ENCODE data around the gene EXTL2.
"Not testable (repeated sequence)": the region's sequence is repeated elsewhere in the genome, so short reads cannot be mapped to it uniquely, and the experiment has no call there.

GRCh38 chr1:100855116-100855515, 39.5 kb downstream of the EXTL2 start:
- TF ChIP-seq, protein P1, sequence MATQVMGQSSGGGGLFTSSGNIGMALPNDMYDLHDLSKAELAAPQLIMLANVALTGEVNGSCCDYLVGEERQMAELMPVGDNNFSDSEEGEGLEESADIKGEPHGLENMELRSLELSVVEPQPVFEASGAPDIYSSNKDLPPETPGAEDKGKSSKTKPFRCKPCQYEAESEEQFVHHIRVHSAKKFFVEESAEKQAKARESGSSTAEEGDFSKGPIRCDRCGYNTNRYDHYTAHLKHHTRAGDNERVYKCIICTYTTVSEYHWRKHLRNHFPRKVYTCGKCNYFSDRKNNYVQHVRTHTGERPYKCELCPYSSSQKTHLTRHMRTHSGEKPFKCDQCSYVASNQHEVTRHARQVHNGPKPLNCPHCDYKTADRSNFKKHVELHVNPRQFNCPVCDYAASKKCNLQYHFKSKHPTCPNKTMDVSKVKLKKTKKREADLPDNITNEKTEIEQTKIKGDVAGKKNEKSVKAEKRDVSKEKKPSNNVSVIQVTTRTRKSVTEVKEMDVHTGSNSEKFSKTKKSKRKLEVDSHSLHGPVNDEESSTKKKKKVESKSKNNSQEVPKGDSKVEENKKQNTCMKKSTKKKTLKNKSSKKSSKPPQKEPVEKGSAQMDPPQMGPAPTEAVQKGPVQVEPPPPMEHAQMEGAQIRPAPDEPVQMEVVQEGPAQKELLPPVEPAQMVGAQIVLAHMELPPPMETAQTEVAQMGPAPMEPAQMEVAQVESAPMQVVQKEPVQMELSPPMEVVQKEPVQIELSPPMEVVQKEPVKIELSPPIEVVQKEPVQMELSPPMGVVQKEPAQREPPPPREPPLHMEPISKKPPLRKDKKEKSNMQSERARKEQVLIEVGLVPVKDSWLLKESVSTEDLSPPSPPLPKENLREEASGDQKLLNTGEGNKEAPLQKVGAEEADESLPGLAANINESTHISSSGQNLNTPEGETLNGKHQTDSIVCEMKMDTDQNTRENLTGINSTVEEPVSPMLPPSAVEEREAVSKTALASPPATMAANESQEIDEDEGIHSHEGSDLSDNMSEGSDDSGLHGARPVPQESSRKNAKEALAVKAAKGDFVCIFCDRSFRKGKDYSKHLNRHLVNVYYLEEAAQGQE (IDR thresholded peaks at IDR 0.05; ENCODE audit: low read depth), result not testable (repeated sequence)
- not testable (repeated sequence) for TF ChIP-seq CTCF (IDR thresholded peaks at IDR 0.05 in 2 of 3, conservative IDR thresholded peaks at IDR 0.05 in 1 of 3; ENCODE audit: borderline replicate concordance in 1 of 3, insufficient read depth in 1 of 3, low read depth in 2 of 3, low read length in 2 of 3); ELF1 (IDR thresholded peaks at IDR 0.05; ENCODE audit: borderline replicate concordance, low read depth); SIN3A (IDR thresholded peaks at IDR 0.05; ENCODE audit: low read depth); SP1 (IDR thresholded peaks at IDR 0.05; ENCODE audit: low read depth); POLR2AphosphoS5 (IDR thresholded peaks at IDR 0.05; ENCODE audit: low read depth, low read length); POLR2A (IDR thresholded peaks at IDR 0.05; ENCODE audit: borderline replicate concordance, extremely low read depth, insufficient read depth, insufficient read length); ZBTB33 (IDR thresholded peaks at IDR 0.05; ENCODE audit: extremely low read depth, insufficient replicate concordance, low read length); EZH2phosphoT487 (IDR thresholded peaks at IDR 0.05; ENCODE audit: borderline replicate concordance); EZH2 (IDR thresholded peaks at IDR 0.05); TCF7L2 (IDR thresholded peaks at IDR 0.05; ENCODE audit: borderline replicate concordance, extremely low read depth, insufficient read depth, insufficient read length)
- TF ChIP-seq, protein P2, sequence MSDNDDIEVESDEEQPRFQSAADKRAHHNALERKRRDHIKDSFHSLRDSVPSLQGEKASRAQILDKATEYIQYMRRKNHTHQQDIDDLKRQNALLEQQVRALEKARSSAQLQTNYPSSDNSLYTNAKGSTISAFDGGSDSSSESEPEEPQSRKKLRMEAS (IDR thresholded peaks at IDR 0.05), result not testable (repeated sequence)
